CD14-positive monocyte (primary cell): ENCODE data around the gene TNFRSF12A. TPM values are rescaled to one million over a fixed set of nuclear protein-coding genes. Genes with fewer than 3 reads are reported as not detected.

Experiments used
- DNase-seq, 3 donors: peaks; one replicate each; pipeline ENCODE4 v3.0.0-alpha.2; 2011 to 2022
- H2AFZ ChIP-seq: 2 replicates; pipeline ENCODE4 v1.6.0; 2012; ENCODE audit warnings: mild to moderate bottlenecking, low read depth, low read length, inconsistent platforms; ENCODE audit not compliant: insufficient read depth, poor library complexity, severe bottlenecking
- H3K27ac ChIP-seq, 2 donors: 1 replicate in 1 of 2; 2 replicates in 1 of 2; pipeline ENCODE4 v1.5.1; 2012 to 2013; ENCODE audit warnings: low read length in 2 of 2, control low read depth in 1 of 2, inconsistent platforms in 1 of 2, low read depth in 1 of 2, mild to moderate bottlenecking in 1 of 2
- H3K27me3 ChIP-seq, 2 donors: one replicate each; pipeline versions ENCODE4 v1.6.0 to v1.6.1; 2011 to 2013; ENCODE audit warnings: low read length in 2 of 2; ENCODE audit not compliant: control insufficient read depth in 2 of 2, insufficient read depth in 2 of 2
- H3K36me3 ChIP-seq, 2 donors: replicated peaks in 1 of 2; 1 replicate in 1 of 2; 2 replicates in 1 of 2; pipeline versions ENCODE4 v1.5.1 to v1.6.1; 2012 to 2013; ENCODE audit warnings: low read length in 2 of 2, control low read depth in 1 of 2, inconsistent platforms in 1 of 2, mild to moderate bottlenecking in 1 of 2; ENCODE audit not compliant: insufficient read depth in 2 of 2, control insufficient read depth in 1 of 2
- H3K4me1 ChIP-seq, 2 donors: 1 replicate in 1 of 2; 2 replicates in 1 of 2; pipeline versions ENCODE4 v1.5.1 to v1.6.1; 2012 to 2013; ENCODE audit warnings: low read length in 2 of 2, control low read depth in 1 of 2, inconsistent platforms in 1 of 2, mild to moderate bottlenecking in 1 of 2, moderate library complexity in 1 of 2; ENCODE audit not compliant: insufficient read depth in 2 of 2, control insufficient read depth in 1 of 2
- H3K4me2 ChIP-seq: replicated peaks from 2 replicates; pipeline ENCODE3; 2012; ENCODE audit warnings: low read length, moderate library complexity, mild to moderate bottlenecking; ENCODE audit not compliant: poor library complexity, severe bottlenecking; ENCODE audit errors: extremely low read depth
- H3K4me3 ChIP-seq, 3 experiments: fragments of 200-600 bp in 1 of 3; sonication (generic) in 1 of 3; replicated peaks in 1 of 3; 1 replicate in 2 of 3; 2 replicates in 1 of 3; pipeline ENCODE4 v1.5.1; 2011 to 2013; ENCODE audit warnings: low read length in 3 of 3, mild to moderate bottlenecking in 3 of 3, control low read depth in 2 of 3, low read depth in 2 of 3, inconsistent platforms in 1 of 3, moderate library complexity in 1 of 3
- H3K79me2 ChIP-seq: 2 replicates; pipeline ENCODE4 v1.6.0; 2012; ENCODE audit warnings: mild to moderate bottlenecking, control low read depth, inconsistent platforms, low read length, moderate library complexity; ENCODE audit not compliant: insufficient read depth
- H3K9ac ChIP-seq: 2 replicates; pipeline ENCODE4 v1.6.0; 2017; ENCODE audit warnings: low read length, mild to moderate bottlenecking; ENCODE audit not compliant: insufficient read depth, poor library complexity, severe bottlenecking
- H3K9me3 ChIP-seq, 2 donors: replicated peaks in 1 of 2; 1 replicate in 1 of 2; 2 replicates in 1 of 2; pipeline versions ENCODE4 v1.5.1 to v1.6.1; 2012 to 2013; ENCODE audit warnings: low read length in 2 of 2, control low read depth in 1 of 2; ENCODE audit not compliant: control insufficient read depth in 1 of 2, insufficient read depth in 1 of 2
- H4K20me1 ChIP-seq: 2 replicates; pipeline ENCODE4 v1.6.0; 2012; ENCODE audit warnings: mild to moderate bottlenecking, low read length, control low read depth, moderate library complexity; ENCODE audit not compliant: insufficient read depth
- H3K27ac Mint-ChIP-seq, 7 donors: one replicate each; pipeline ENCODE4 v1.8.0; 2020; ENCODE audit warnings: mild to moderate bottlenecking in 7 of 7, mixed read lengths in 7 of 7, moderate library complexity in 6 of 7, inconsistent platforms in 2 of 7
- H3K27me3 Mint-ChIP-seq, 3 donors: one replicate each; pipeline ENCODE4 v1.8.0; 2021 to 2022; ENCODE audit warnings: low read depth in 3 of 3, mild to moderate bottlenecking in 3 of 3, mixed read lengths in 3 of 3, moderate library complexity in 3 of 3, inconsistent platforms in 1 of 3
- H3K36me3 Mint-ChIP-seq, 2 donors: one replicate each; pipeline ENCODE4 v1.8.0; 2020; ENCODE audit warnings: mixed read lengths in 2 of 2, inconsistent platforms in 1 of 2, mild to moderate bottlenecking in 1 of 2
- H3K4me1 Mint-ChIP-seq: one replicate; pipeline ENCODE4 v1.8.0; 2020; ENCODE audit warnings: mild to moderate bottlenecking, mixed read lengths
- H3K4me3 Mint-ChIP-seq, 2 donors: one replicate each; pipeline ENCODE4 v1.8.0; 2020; ENCODE audit warnings: mild to moderate bottlenecking in 2 of 2, mixed read lengths in 2 of 2, moderate library complexity in 1 of 2
- H3K9me3 Mint-ChIP-seq, 7 donors: one replicate each; pipeline ENCODE4 v1.8.0; 2020 to 2022; ENCODE audit warnings: mixed read lengths in 7 of 7, mild to moderate bottlenecking in 6 of 7, moderate library complexity in 6 of 7, inconsistent platforms in 2 of 7
- CTCF ChIP-seq: fragments of 200-600 bp; IDR thresholded peaks from one replicate; pipeline ENCODE4 v1.8.0; 2022; ENCODE audit warnings: antibody characterized with exemption, mild to moderate bottlenecking
- WGBS: methylation state at CpG from one replicate; pipeline ENCODE4 v1.1.5; 2013; ENCODE audit warnings: missing lambda C conversion rate; ENCODE audit not compliant: insufficient coverage; 5-methylcytosine and 5-hydroxymethylcytosine counted together
- intact Hi-C, 2 donors: fragments of 100-400 bp; cut with micrococcal nuclease; formaldehyde crosslinking; loops; one replicate each; pipeline versions ENCODE4 v1.15.0 to v1.15.1; 2023
- polyA plus RNA-seq, 3 donors: library from polyadenylated mRNA; depleted of rRNA in 1 of 3; unstranded in 2 of 3; stranded (reverse) in 1 of 3; fragments of 300-500 nt in 2 of 3; fragments of >200 nt in 1 of 3; fragmentation: Illumina TruSeq in 2 of 3; gene quantifications; 1 replicate in 2 of 3; 2 replicates in 1 of 3; pipeline ENCODE4 v1.2.3, GENCODE V29; 2012 to 2021

TNFRSF12A gene
- polyA plus RNA-seq, 3 donors: 2.9 to 6.2 (median 5.7) TPM

GRCh38 chr16:3045758-3046640, 25.8 kb downstream of the TNFRSF12A start, which contains the start of gene MMP25:
TSS of gene MMP25 (plus strand) at chr16:3046561. CDS start at chr16:3046918, 357 bp downstream.
- peak within 1 kb of the TSS; percentile 85 to 94 for H3K4me3 Mint-ChIP-seq
- Histone ChIP-seq H3K4me3 (peak within 1 kb of the TSS; percentile 51 to 86 (median 73)), H3K9me3 (no peaks in the 10 kb centered on the region), H3K27me3 (peaks cover 7 to 31% of the 10 kb centered on the region in 2 donors), H4K20me1 (no peaks in the 10 kb centered on the region), H3K4me2 (peak within 1 kb of the TSS; percentile 100), H3K27ac (peak within 1 kb of the TSS in 1 of 2 donors; percentile 44), H3K9ac (peak within 1 kb of the TSS; percentile 70), H3K4me1 (peaks cover 58 to 75% of the 10 kb centered on the region in 2 donors), H3K79me2 (no peaks in the 10 kb centered on the region), H3K36me3 (no peaks in the 10 kb centered on the region), H2AFZ (peak within 1 kb of the TSS; percentile 93)
- intact Hi-C loops: no loop called here
- peaks cover 53% of the 10 kb centered on the region for H3K4me1 Mint-ChIP-seq
- WGBS: under 1% methylated on average over 75 of the region's 86 CpGs
- peaks cover 17 to 24% of the 10 kb centered on the region in 2 donors for H3K36me3 Mint-ChIP-seq
- DNase-seq: peak in 2 of 3 donors; percentile 54 to 71
- peaks cover 0 to 9% (median 3%) of the 10 kb centered on the region in 7 donors for H3K9me3 Mint-ChIP-seq
- peak within 1 kb of the TSS in 2 of 7 donors; percentile 41 to 45 for H3K27ac Mint-ChIP-seq
- no peak for TF ChIP-seq CTCF
- peaks cover 31 to 45% (median 41%) of the 10 kb centered on the region in 3 donors for H3K27me3 Mint-ChIP-seq

- Histone ChIP-seq H2AFZ (peak overlapping the region; percentile 93), H4K20me1 (no peaks in the 10 kb centered on the region), H3K9me3 (no peaks in the 10 kb centered on the region), H3K9ac (peak overlapping the region; percentile 70), H3K4me1 (peaks cover 66 to 83% of the 10 kb centered on the region in 2 donors), H3K36me3 (no peaks in the 10 kb centered on the region), H3K27me3 (peaks cover 7 to 31% of the 10 kb centered on the region in 2 donors), H3K4me2 (peak overlapping the region; percentile 100), H3K27ac (peak overlapping the region in 1 of 2 donors; percentile 44), H3K4me3 (peak overlapping the region; percentile 51 to 86 (median 73)), H3K79me2 (no peaks in the 10 kb centered on the region)
- intact Hi-C loops: no loop called here
- TF ChIP-seq CTCF: no peak
- WGBS: 3% methylated on average over 50 of the region's 54 CpGs
- peaks cover 0 to 9% (median 3%) of the 10 kb centered on the region in 7 donors for H3K9me3 Mint-ChIP-seq
- H3K4me1 Mint-ChIP-seq: peaks cover 61% of the 10 kb centered on the region
- peaks cover 20 to 26% of the 10 kb centered on the region in 2 donors for H3K36me3 Mint-ChIP-seq
- peak overlapping the region; percentile 75 to 93 for H3K4me3 Mint-ChIP-seq
- H3K27ac Mint-ChIP-seq: peak overlapping the region in 2 of 7 donors; percentile 41 to 45
- H3K27me3 Mint-ChIP-seq: peaks cover 29 to 42% (median 39%) of the 10 kb centered on the region in 3 donors
- DNase-seq: no peak
Observed at GRCh38 chr16:3046641-3047386, 26.6 kb downstream of the TNFRSF12A start.
